ENCODE results near the gene PLRG1.
"Not testable (repeated sequence)": the region's sequence is repeated elsewhere in the genome, so short reads cannot be mapped to it uniquely, and the experiment has no call there.

Gene PLRG1

DNA sequence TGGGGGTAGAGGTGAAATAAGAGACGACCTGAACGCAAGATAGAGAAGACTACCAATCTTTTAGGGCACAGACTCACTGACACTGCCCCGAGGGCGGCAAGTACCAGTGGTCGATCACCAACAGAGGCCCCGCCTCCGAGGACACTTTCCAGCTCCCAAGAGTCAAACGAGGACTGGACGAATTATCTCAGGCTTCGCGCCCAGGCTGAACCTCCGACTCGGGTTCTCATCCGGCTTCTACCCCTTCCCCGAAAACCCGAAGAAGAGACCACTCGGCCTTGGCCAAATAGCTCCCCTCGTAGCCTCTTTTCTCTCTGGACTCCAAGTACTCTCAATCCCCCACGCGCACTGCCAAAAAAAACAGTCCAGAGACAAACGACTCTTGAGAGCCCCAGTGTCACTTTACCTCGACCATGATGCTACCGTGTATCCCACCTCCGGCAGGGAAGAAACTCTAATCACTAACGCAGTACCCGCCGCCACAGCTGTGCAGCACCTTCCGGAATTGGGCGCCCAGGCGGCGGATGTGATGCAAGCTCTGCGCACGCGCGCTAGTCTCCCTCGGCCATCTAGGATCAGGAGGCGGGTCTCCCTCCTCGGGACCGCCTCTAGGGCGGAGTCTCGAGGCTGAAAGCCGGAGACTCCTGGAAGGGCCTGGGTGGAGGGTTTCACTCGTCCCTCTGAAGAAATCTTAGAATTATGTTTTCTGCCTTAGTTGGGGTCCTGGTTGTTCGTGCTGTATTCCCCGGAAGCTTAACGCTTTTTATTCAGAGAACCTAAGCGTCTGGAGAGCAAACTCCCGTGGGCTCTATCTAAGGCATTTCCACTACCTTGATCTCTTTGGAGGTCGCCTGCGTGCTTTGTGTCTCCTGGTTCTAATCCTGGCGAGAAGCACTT is at the start of gene PLRG1:
Gene PLRG1, minus strand, starts transcription at position 507 of the 897 bp plus-strand sequence. Its CDS starts 92 bp downstream, at position 415.
- FAIRE-seq, result peak; percentile 97

DNA sequence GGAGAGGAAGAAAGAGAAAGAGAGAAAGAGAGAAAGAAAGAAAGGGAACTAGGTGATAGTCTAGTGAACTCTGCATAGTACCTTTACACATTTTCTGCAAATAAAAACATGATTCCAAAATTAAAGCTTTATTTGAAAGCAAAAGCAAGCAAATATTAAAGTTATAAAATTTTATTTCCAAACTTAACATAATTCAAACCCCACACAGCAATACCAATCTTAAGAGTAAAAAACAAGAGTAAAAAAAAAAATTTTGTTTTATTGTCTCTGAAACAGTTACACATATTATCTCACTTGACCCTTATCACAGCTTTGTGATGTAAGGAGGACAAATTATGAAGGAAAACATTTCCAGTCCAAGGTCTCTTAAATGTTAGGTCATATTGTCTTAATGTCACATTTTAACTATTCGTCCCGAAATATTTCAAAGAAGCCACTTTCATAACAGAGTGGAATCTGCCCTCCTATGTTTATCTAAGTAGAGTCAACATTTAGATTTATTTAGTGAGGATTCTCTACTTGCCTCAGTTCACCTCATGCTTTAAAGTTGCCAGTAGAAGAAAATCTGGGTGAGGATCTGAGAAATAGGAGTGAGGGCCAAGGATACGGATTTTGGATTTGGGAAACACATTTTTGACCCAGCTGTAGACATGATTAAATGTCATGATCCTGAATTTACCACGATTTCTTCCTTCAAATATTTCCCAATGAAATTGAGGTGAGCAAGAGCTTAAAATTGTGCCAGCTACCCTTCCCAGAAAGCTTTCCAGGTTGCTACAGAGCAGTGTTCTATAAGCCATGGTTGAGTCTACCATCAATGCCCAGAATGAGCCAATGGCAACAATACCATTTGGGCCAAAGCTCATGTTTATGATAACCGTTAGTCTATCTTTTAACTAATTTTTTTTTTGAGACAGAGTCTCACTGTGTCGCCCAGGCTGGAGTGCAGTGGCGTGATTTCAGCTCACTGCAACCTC is 47.9 kb upstream of the PLRG1 start:
- FAIRE-seq, result no peak

DNA sequence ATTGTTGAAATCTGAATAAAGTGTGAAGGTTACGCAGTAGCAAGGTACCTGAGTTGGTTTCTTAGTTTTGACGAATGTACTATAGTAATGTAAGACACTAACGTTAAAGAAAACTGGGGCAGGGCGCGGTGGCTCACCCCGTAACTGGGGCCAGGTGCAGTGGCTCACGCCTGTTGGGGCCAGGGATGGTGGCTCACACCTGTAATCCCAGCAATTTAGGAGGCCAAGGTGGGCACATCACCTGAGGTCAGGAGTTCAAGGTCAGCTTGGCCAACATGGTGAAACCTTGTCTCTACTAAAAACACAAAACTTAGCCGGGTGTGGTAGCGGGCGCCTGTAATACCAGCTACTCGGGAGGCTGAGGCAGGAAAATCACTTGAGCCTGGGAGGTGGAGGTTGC is 47.1 kb upstream of the PLRG1 start:
- not testable (repeated sequence) for FAIRE-seq

DNA sequence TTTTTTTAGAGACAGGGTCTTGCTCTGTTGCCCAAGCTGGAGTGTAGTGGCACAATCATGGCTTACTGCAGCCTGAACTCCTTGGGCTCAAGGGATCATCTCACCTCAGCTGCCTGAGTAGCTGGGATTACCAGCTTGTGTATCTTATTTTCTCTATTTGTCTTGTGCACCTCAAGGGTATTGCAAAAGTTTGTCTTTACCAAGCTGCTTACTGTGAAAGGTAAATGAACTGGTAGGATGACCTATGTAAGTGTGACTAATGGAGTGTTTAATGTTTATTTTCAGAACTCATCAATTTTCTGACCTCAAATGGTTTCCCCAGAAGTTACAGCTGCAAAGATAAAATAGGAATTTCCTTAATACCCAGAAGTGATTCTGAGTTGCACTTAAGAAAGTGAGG is 45.6 kb upstream of the PLRG1 start:
- no peak for FAIRE-seq

- not testable (repeated sequence) for FAIRE-seq
Measured at GRCh38 chr4:154594343-154594742, 44.1 kb upstream of the PLRG1 start.

DNA sequence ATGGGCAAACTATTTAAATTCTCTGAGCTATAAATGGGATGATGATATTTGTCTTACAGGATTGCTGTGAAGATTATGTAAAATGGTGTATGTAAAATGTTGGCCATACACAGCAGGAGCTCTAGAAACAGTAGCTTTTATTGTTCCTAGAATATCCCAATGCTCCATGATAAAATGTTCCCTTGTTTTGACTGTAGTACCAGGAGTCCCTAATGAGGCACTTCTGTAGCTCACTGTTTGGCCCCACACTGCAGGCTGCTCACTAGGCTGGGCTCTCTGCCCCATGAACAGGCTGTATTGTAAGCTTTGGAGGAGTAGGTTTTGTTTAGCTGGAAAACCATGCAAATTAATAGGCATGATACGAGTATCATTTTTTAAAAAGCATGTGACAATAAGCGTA is 43.7 kb upstream of the PLRG1 start:
- FAIRE-seq, result no peak

DNA sequence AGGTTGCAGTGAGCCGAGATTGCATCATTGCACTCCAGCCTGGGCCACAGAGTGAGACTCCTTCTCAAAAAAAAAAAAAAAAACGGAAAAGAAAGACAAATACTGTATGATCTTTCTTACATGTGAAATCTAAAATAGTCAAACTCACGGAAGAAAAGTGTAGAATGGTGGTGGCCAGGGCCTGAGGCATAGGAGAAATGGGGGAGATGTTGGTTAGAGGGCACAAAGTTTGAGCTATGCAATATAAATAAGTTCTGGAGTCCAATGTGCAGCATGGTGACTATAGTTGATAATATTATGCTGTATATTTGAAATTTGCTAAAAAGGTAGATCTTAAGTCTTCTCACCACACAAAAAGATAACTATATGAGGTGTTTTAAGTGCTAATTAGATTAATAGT is 41.7 kb upstream of the PLRG1 start:
- no peak for FAIRE-seq

DNA sequence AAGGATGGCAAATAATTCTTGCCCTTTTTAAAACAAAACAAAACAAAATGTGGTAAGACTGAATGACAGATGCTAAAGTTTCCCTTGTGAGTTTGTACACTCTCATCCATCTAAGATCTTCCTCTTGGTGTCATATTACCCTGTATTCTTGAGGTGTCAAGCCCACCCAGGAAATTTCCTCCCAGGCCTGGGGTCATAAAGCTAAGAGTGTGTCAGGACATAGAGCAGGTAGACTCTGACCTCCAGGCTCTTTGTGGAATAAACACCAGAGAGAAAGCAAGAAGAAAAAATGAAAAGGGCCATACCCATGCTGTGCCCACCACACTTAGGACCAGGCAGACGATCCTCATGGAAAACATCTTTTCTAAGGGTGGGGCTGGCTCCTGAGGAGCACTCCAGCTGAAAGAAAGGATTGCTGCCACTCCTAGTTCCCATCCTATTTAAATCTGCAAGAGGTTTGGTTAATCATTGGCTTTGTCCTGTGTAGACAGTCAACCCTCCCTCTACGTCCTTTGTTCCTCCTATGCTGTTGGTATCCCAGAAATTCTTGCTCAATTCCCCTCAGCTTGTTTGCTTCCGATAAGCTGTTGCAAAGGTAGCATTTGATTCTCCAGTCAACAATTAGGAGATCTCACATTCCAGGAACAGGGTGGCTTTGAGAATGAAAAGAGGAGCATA is 40.3 kb upstream of the PLRG1 start, which contains the start of gene FGA:
Gene FGA, minus strand, starts transcription at position 414 of the 678 bp plus-strand sequence. Its CDS starts 55 bp downstream, at position 359.
- FAIRE-seq, result no peak

DNA sequence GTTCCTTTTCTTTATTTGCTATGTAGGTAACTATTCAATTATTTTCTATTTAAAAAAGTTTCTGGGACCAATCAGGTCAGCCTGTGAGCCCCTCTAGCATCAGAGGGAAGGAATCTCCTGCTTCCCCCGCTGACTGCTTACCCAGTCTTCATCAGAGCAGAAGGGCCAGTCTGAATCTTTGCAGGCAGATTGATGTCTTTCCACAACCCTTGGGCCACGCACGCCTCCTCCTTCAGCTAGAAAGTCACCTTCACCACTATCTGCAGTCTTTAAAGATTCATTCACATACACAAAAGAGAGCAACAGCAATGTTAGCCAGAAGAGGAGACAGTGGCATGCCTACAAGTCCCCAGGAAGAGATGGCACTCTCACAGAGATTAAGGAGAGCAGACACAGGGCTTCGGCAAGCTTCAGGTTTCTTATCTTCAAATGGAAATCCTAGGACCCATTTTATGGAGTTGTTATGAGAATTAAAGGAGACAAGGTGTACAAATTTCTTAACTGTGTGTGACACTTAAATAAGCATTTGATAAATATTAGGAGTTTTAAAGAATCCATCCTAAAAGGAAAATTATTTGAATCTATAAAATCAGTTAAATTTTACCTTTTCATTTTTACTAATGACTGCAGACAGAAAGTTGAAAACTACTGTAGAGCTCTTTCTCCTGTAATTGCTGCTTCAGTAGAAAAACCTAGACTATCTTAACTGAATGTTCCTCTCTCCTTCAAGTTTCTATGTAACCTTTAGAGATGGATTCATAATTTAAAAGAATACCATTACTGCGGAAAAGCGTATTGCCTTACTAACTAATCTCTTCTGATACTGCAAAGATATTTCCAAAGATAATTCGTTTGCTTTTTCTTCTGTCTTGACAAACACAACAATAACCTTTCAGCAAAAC is 39.3 kb upstream of the PLRG1 start:
- FAIRE-seq, result no peak

DNA sequence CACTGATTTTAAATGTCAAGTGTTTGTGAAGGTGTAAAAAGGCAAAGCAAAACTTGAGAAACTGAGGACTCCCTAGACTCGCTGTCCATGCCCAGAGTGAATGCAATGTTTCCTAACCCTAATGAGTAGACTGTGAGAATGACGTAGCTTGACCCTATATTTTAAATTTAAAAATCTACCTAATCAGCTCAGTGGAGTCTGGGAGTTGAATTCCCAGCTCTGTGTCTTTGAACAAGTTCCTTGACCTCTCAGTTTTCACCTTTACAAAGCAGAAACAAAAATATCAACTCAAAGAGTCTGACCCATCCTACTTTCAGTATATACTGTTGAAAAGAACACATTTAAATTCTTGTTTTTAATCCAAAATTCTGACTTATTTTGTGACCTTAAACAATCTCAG is 38.0 kb upstream of the PLRG1 start:
- FAIRE-seq, result no peak

GRCh38 chr4:154586296-154587033 is 36.3 kb upstream of the PLRG1 start:
- FAIRE-seq, result no peak

DNA sequence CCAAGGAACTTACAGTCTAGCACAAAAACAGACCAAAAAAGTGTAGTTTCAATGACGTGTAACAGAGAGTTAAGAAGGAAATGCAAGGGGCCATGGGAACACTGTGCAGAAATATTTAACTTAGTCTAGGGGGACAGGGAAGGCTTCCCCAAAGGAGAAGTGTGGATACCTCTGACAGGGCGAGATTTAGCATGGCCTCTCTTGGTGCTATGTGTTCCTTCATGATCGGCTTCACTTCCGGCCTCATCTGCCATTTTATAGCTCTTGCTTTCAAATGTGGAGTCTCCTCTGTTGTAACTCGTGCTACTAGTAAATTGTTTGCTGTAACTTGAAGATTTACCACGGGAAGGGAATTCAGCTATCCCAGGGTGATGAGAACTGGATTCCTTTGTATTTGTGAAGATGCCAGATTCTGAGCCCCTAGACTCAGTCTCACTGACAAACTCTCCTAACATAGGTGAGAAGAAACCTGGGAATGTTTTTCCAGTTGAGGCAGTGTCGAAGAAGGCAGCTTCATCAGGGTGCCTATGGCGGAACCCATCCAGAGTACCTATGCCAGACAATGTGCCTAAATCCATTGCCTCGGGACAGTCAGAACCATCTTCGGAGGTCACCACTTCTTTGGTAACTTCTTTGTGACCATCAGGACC is 35.3 kb upstream of the PLRG1 start:
- no peak for FAIRE-seq

DNA sequence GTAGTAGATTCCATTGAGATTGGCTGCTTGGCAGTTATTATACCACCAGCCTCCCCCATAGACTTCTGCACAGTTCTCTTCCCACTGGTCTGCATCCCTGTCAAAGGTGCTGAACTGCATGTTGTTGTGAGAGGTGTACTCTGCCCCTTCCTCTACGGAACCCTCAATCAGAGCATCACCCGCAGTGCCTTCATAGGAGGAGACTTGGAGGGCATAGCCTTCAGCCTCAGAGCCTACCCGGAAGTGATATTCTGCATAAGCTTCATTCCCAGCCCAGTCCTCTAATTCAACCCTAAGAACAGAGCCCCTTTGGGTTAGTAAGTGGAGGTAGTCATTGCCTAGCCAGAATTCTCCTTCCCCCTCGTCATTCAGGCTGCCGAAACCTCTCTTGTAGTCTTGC is 34.1 kb upstream of the PLRG1 start:
- FAIRE-seq, result no peak

GRCh38 chr4:154583677-154584076 is 33.5 kb upstream of the PLRG1 start:
- FAIRE-seq, result no peak

DNA sequence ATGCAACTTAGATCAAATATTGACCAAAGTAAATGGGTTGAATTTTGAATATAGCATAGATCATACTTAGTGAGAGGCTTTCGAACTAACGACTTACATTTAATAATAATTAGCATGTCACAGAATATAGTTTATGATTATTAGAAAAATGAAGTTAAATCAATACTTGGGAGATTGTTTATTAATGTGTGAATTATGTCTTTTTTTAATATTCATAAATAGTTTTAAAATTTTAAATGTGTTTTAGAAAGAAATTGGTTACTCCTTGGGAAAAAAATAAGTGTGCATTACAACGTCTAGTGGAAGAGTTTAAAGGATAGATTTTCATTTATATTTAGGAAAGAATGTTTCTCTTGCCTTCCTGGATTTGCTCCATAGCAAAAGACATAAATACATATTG is 33.0 kb upstream of the PLRG1 start:
- peak; percentile 86 for FAIRE-seq

DNA sequence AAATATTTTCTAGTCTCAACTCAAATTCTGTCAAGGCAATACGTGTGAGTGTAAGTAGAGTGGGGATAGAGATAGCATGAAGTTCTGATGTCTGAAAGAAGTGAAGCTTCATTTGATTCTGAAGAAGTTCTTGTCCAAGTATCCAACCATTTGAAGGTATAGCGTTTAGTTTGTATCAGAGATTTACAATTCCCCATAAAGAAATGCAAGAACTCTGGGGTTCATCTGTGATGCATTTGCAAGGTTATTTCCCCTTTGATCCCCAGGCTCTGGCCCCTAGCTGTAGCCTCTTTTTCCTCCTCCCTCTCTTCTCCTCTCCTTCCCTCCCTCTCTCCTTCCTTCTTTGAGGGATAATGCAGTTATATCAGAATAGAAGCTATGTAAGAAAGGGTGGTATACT is 32.5 kb upstream of the PLRG1 start:
- FAIRE-seq, result no peak

DNA sequence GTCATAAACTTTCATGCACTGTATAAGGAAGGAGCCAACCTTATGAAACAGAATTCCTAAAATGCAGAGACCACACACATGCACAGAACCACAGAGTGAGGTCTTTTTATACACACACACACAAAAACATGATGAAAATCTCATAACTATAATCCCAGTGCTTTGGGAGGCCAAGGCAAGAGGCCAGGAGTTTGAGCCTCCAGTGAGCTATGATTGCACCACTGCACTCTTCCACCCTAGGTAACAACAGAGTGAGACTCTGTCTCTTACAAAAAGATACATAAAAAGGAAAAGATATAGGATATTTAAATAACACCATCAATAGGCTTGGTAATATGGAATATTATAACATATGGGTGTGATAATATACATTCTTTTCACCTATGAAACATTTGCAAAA is 29.7 kb upstream of the PLRG1 start:
- FAIRE-seq, result no peak

DNA sequence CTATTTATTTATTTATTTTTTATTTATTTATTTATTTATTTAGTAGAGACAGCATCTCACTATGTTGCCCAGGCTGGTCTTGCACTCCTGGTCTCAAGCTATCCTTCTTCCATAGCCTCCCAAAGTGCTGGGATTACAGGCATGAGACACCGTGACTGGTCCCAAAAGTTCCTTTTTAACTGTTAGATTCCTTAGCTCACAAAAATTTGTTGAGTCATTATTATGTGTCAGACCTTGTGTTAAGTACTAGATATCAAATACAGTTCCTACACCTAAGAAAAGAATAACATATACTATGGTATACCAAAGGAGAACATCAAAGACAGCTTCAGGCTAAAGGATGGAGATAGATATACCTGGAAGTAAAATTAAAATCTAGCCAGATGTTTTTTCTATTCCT is 28.7 kb upstream of the PLRG1 start:
- FAIRE-seq, result no peak

DNA sequence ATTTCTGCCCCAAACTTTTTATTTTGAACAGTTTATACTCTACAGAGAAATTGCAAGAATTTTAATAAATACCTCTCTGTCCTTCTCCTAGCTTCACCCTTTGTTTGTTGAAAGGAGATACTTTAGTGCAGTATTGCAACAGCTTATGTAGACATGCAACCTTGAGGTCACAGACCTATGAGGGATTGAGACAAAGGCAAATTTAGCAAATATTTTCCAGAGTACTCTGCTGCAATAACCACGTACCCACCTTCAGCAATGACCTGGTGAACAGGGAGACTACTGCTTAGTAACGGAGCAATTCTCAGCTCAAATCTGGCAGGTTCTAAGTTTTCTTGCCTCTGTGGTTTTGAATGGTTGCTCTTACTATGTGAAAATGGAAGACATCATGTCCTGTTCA is 27.1 kb upstream of the PLRG1 start:
- FAIRE-seq, result no peak

- no peak for FAIRE-seq
Measured at GRCh38 chr4:154574311-154574710, 24.1 kb upstream of the PLRG1 start.
